Glomerular visceral epithelial cell (primary cell): ENCODE data around the gene NAALADL2.
"Not testable (repeated sequence)": the region's sequence is repeated elsewhere in the genome, so short reads cannot be mapped to it uniquely, and the experiment has no call there.

Source experiments
- DNase-seq: peaks from one replicate; pipeline ENCODE4 v3.0.0-alpha.2; 2016; ENCODE audit errors: extremely low spot score

The NAALADL2 gene

GRCh38 chr3:175260145-175260794, 401.1 kb downstream of the NAALADL2 start:
- DNase-seq: no peak

GRCh38 chr3:175266478-175266877, 407.3 kb downstream of the NAALADL2 start:
- DNase-seq: no peak

GRCh38 chr3:175267121-175267531, 408.0 kb downstream of the NAALADL2 start:
- DNase-seq: peak; percentile 2

GRCh38 chr3:175267561-175267960, 408.4 kb downstream of the NAALADL2 start:
- DNase-seq: peak; percentile 2

GRCh38 chr3:175269394-175269793, 410.3 kb downstream of the NAALADL2 start:
- no peak for DNase-seq

- DNase-seq: no peak
These were observed 411.2 kb downstream of the NAALADL2 start for GRCh38 chr3:175270198-175270837.

GRCh38 chr3:175270866-175271265, 411.7 kb downstream of the NAALADL2 start:
- DNase-seq: no peak

GRCh38 chr3:175271465-175271864, 412.3 kb downstream of the NAALADL2 start:
- not testable (repeated sequence) for DNase-seq

GRCh38 chr3:175272392-175272791, 413.3 kb downstream of the NAALADL2 start:
- DNase-seq: no peak

GRCh38 chr3:175273573-175273972, 414.4 kb downstream of the NAALADL2 start:
- DNase-seq: no peak

- DNase-seq: no peak
These were observed 414.9 kb downstream of the NAALADL2 start for GRCh38 chr3:175274056-175274455.

- DNase-seq: no peak
These were observed 415.5 kb downstream of the NAALADL2 start for GRCh38 chr3:175274474-175275218.

- no peak for DNase-seq
These were observed 419.5 kb downstream of the NAALADL2 start for GRCh38 chr3:175278680-175279079.

- DNase-seq: no peak
These were observed 420.3 kb downstream of the NAALADL2 start for GRCh38 chr3:175279457-175279856.

GRCh38 chr3:175279911-175280310, 420.8 kb downstream of the NAALADL2 start:
- DNase-seq: no peak

- no peak for DNase-seq
These were observed 428.3 kb downstream of the NAALADL2 start for GRCh38 chr3:175287361-175287963.

- DNase-seq: no peak
These were observed 429.5 kb downstream of the NAALADL2 start for GRCh38 chr3:175288621-175289020.

GRCh38 chr3:175294793-175295192, 435.7 kb downstream of the NAALADL2 start:
- DNase-seq: no peak

- DNase-seq: no peak
These were observed 436.4 kb downstream of the NAALADL2 start for GRCh38 chr3:175295248-175296130.

GRCh38 chr3:175297216-175297615, 438.1 kb downstream of the NAALADL2 start:
- no peak for DNase-seq

GRCh38 chr3:175301741-175302140, 442.6 kb downstream of the NAALADL2 start:
- DNase-seq: no peak
